Type B pancreatic cell (in vitro differentiated cells): ENCODE measurements around the gene KLF7. TPM values are rescaled to one million over a fixed set of nuclear protein-coding genes. Genes with fewer than 3 reads are reported as not detected.

Experiments
- DNase-seq: peaks from one replicate; pipeline ENCODE4 v3.0.0; 2021; ENCODE audit warnings: mixed read lengths; ENCODE audit not compliant: unreplicated experiment; ENCODE audit errors: extremely low spot score
- H3K27ac Mint-ChIP-seq: 2 replicates; pipeline ENCODE4 v1.8.0; 2021; ENCODE audit warnings: mild to moderate bottlenecking, mixed read lengths
- H3K27me3 Mint-ChIP-seq: 2 replicates; pipeline ENCODE4 v1.8.0; 2021; ENCODE audit warnings: mixed read lengths
- H3K36me3 Mint-ChIP-seq: 2 replicates; pipeline ENCODE4 v1.8.0; 2021; ENCODE audit warnings: mixed read lengths
- H3K4me1 Mint-ChIP-seq: one replicate; pipeline ENCODE4 v1.8.0; 2021; ENCODE audit warnings: mixed read lengths; ENCODE audit not compliant: unreplicated experiment
- H3K4me3 Mint-ChIP-seq: 2 replicates; pipeline ENCODE4 v1.8.0; 2021; ENCODE audit warnings: mild to moderate bottlenecking, mixed read lengths
- H3K9me3 Mint-ChIP-seq: 2 replicates; pipeline ENCODE4 v1.8.0; 2021; ENCODE audit warnings: mixed read lengths
- CTCF ChIP-seq: fragments of 200-600 bp; sonication (generic); conservative IDR thresholded peaks from 2 replicates; pipeline ENCODE4 v1.5.0; 2021; ENCODE audit warnings: antibody characterized with exemption, mild to moderate bottlenecking
- total RNA-seq: library from RNA; stranded (reverse); gene quantifications from 2 replicates; pipeline ENCODE4 v1.2.1, GENCODE V29; 2021; ENCODE audit warnings: low replicate concordance

KLF7 gene
- total RNA-seq, 1 donor from 2014 or later = 20.3 TPM

GRCh38 chr2:207153266-207153975, 12.3 kb downstream of the KLF7 start:
- no peaks in the 10 kb centered on the region for H3K9me3 Mint-ChIP-seq
- H3K4me3 Mint-ChIP-seq = no peak overlapping the region
- no peak for DNase-seq
- TF ChIP-seq CTCF = no peak
- no peak overlapping the region for H3K27ac Mint-ChIP-seq
- H3K36me3 Mint-ChIP-seq = peaks cover 24% of the 10 kb centered on the region
- H3K4me1 Mint-ChIP-seq = peaks cover 49% of the 10 kb centered on the region
- no peaks in the 10 kb centered on the region for H3K27me3 Mint-ChIP-seq

DNA sequence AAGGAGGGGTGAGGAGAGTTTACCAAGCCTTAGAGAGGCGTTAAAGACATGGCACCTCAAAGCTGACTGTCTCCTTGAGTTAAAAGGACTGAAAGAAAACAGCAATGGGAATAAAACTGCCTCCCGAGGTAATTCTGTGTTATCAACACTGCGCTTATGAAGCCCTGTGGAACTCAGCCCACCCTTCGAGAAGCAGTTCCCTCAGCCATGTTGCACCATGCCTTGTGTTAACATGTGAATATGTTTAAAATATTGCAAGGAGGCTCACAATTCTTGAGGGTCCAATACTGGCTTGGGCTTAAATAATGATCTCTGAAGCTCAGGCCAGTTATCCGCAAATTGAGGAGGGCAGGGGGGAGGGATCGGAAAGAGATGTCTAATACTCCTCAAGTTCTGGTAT, 14.7 kb downstream of the KLF7 start:
- H3K4me1 Mint-ChIP-seq = peaks cover 36% of the 10 kb centered on the region
- H3K36me3 Mint-ChIP-seq = peaks cover 21% of the 10 kb centered on the region
- no peak for DNase-seq
- H3K9me3 Mint-ChIP-seq = no peaks in the 10 kb centered on the region
- TF ChIP-seq CTCF = no peak
- H3K27ac Mint-ChIP-seq = no peak overlapping the region
- H3K27me3 Mint-ChIP-seq = no peaks in the 10 kb centered on the region
- no peak overlapping the region for H3K4me3 Mint-ChIP-seq

GRCh38 chr2:207150284-207150683, 15.5 kb downstream of the KLF7 start:
- Mint-ChIP-seq H3K27me3 (no peaks in the 10 kb centered on the region), H3K36me3 (peaks cover 18% of the 10 kb centered on the region), H3K4me3 (no peak overlapping the region), H3K9me3 (no peaks in the 10 kb centered on the region), H3K27ac (no peak overlapping the region), H3K4me1 (peaks cover 32% of the 10 kb centered on the region)
- no peak for TF ChIP-seq CTCF
- DNase-seq = no peak

- Mint-ChIP-seq H3K4me3 (no peak overlapping the region), H3K9me3 (no peaks in the 10 kb centered on the region), H3K36me3 (peaks cover 14% of the 10 kb centered on the region), H3K4me1 (peaks cover 39% of the 10 kb centered on the region), H3K27me3 (no peaks in the 10 kb centered on the region), H3K27ac (no peak overlapping the region)
- DNase-seq = no peak
- no peak for TF ChIP-seq CTCF
Measured at GRCh38 chr2:207149249-207150213, 16.2 kb downstream of the KLF7 start.

DNA sequence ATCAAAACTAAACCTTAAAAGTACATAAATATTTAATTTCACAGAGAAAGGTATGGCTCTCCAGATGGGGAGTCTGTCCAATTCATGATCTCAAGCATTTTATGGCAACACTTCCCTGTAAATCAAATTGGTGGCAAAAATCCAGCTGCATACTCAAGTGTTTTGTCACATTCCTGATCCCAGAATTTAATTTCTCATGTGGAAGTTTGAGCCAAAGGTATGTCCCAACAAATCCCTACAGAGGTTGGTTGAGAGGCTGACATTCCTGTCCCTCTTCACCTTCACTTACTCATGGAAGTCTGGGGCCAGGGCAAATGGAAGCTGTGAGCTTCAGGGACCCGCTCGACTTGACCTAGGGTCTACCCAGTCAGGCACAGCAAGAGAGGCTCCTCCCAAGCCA, 17.7 kb downstream of the KLF7 start:
- Mint-ChIP-seq H3K4me1 (peaks cover 44% of the 10 kb centered on the region), H3K9me3 (no peaks in the 10 kb centered on the region), H3K36me3 (peaks cover 14% of the 10 kb centered on the region), H3K27me3 (no peaks in the 10 kb centered on the region), H3K4me3 (no peak overlapping the region), H3K27ac (no peak overlapping the region)
- TF ChIP-seq CTCF = no peak
- no peak for DNase-seq
